K562 (cell line): Measurements from ENCODE around the gene RTF2. TPM values are rescaled to one million over a fixed set of nuclear protein-coding genes. Genes with fewer than 3 reads are reported as not detected.

Experiments
- ATAC-seq: fragments of 200-7000 bp; cut with Tn5 transposase; 3 replicates; pipeline ENCODE4 v1.9.1; 2020; ENCODE audit warnings: moderate library complexity
- BruUV-seq: library from RNA; stranded (reverse); fragments of 400-500 nt; replicated peaks from 2 replicates; lab custom pipeline; 2021; lab: Mats Ljungman, UMichigan
- CTCF ChIA-PET: fragments of 300-600 bp; formaldehyde crosslinking; extraction: SDS; loops from one replicate; lab custom pipeline; 2021; ENCODE audit warnings: low intra/inter-chr PET ratio; lab: Yijun Ruan, JAX
- POLR2A ChIA-PET: fragments of 300-600, 350-650 bp; sonication (Branson Sonifier 250); formaldehyde crosslinking; extraction: SDS; loops from one replicate; lab custom pipeline; 2021; ENCODE audit warnings: antibody characterized with exemption, inconsistent platforms; lab: Yijun Ruan, JAX
- DNase-seq, 4 experiments: peaks; one replicate each; pipeline versions ENCODE4 v3.0.0 to v3.0.0-alpha.2; 2011 to 2018; ENCODE audit warnings: low spot score in 3 of 4, mixed read lengths in 3 of 4; ENCODE audit errors: extremely low read depth in 1 of 4
- FAIRE-seq: peaks from 2 replicates; lab custom pipeline; 2011; peaks lifted over from hg19 to GRCh38; lab: Jason Lieb, UNC
- H2AFZ ChIP-seq: 2 replicates; pipeline ENCODE4 v1.6.0; 2011; ENCODE audit warnings: low read depth, low read length, control low read depth, inconsistent platforms
- H3K27ac ChIP-seq: fragments of 200-600 bp; 3 replicates; pipeline ENCODE4 v1.8.0; 2011; ENCODE audit warnings: low read depth, mild to moderate bottlenecking, control low read depth, inconsistent platforms, low read length, moderate library complexity, mixed read lengths; ENCODE audit errors: extremely low read depth
- H3K27me3 ChIP-seq, 2 experiments: fragments of 300-600 bp in 1 of 2; 2 replicates in 1 of 2; 3 replicates in 1 of 2; pipeline versions ENCODE4 v1.6.0 to v1.8.0; 2011; ENCODE audit warnings: inconsistent platforms in 2 of 2, low read length in 2 of 2, mild to moderate bottlenecking in 1 of 2, mixed read lengths in 1 of 2, moderate library complexity in 1 of 2; ENCODE audit not compliant: control insufficient read depth in 2 of 2, insufficient read depth in 2 of 2
- H3K36me3 ChIP-seq: fragments of 300-600 bp; 3 replicates; pipeline ENCODE4 v1.8.0; 2011; ENCODE audit warnings: mild to moderate bottlenecking, low read length, inconsistent platforms; ENCODE audit not compliant: control insufficient read depth, insufficient read depth
- H3K4me1 ChIP-seq, 2 experiments: fragments of 200-600 bp in 1 of 2; replicated peaks in 1 of 2; 2 replicates in 1 of 2; 3 replicates in 1 of 2; pipeline versions ENCODE4 v1.5.1 to v1.8.0; 2011; ENCODE audit warnings: inconsistent platforms in 2 of 2, low read length in 2 of 2, mild to moderate bottlenecking in 1 of 2, mixed read lengths in 1 of 2, moderate library complexity in 1 of 2; ENCODE audit not compliant: control insufficient read depth in 2 of 2, insufficient read depth in 2 of 2
- H3K4me2 ChIP-seq: 2 replicates; pipeline ENCODE4 v1.6.1; 2011; ENCODE audit warnings: low read length, control low read depth, inconsistent platforms, mixed read lengths; ENCODE audit not compliant: insufficient read depth
- H3K4me3 ChIP-seq: fragments of 200-600 bp; sonication (generic), shearing (Covaris generic); 2 replicates; pipeline ENCODE4 v1.5.1; 2016; ENCODE audit warnings: control low read depth, inconsistent platforms
- H3K79me2 ChIP-seq: fragments of 200-600 bp; 3 replicates; pipeline ENCODE4 v1.8.0; 2011; ENCODE audit warnings: low read length, inconsistent platforms; ENCODE audit not compliant: control insufficient read depth, insufficient read depth
- H3K9ac ChIP-seq, 2 experiments: 2 replicates each; pipeline versions ENCODE4 v1.6.0 to v1.6.1; 2011; ENCODE audit warnings: low read depth in 2 of 2, low read length in 2 of 2, control low read depth in 1 of 2, inconsistent platforms in 1 of 2, mild to moderate bottlenecking in 1 of 2, mixed read lengths in 1 of 2; ENCODE audit not compliant: insufficient read depth in 1 of 2
- H3K9me1 ChIP-seq: one replicate; pipeline ENCODE4 v1.6.0; 2011; ENCODE audit warnings: inconsistent platforms, mild to moderate bottlenecking, low read length, moderate library complexity; ENCODE audit not compliant: control insufficient read depth, insufficient read depth
- H3K9me3 ChIP-seq: replicated peaks from 2 replicates; pipeline ENCODE4 v1.5.1; 2011; ENCODE audit warnings: low read depth, low read length, inconsistent platforms; ENCODE audit not compliant: control insufficient read depth, insufficient read depth
- H4K20me1 ChIP-seq: replicated peaks from 2 replicates; pipeline ENCODE4 v1.6.1; 2011; ENCODE audit warnings: low read length, inconsistent platforms, mixed read lengths; ENCODE audit not compliant: control insufficient read depth, insufficient read depth
- CEBPB ChIP-seq: fragments of 450-650 bp; IDR thresholded peaks from 2 replicates; pipeline ENCODE4 v1.6.1; 2016; ENCODE audit warnings: missing genetic modification characterization, missing compliant biosample characterization
- CREB1 ChIP-seq, 2 experiments: sonication (generic) in 1 of 2; formaldehyde crosslinking in 1 of 2; IDR thresholded peaks; 2 replicates each; pipeline versions ENCODE4 v1.6.1 to v1.8.0; 2012 to 2022; ENCODE audit warnings: inconsistent platforms in 1 of 2, mild to moderate bottlenecking in 1 of 2, missing genetic modification reagents in 1 of 2, moderate library complexity in 1 of 2
- KLF13 ChIP-seq: fragments of 450-650 bp; IDR thresholded peaks from 2 replicates; pipeline ENCODE4 v1.6.1; 2016; ENCODE audit warnings: missing genetic modification characterization, low read depth, mild to moderate bottlenecking, missing compliant biosample characterization, moderate library complexity, borderline replicate concordance
- NKRF ChIP-seq: fragments of 450-650 bp; IDR thresholded peaks from 2 replicates; pipeline ENCODE4 v1.6.1; 2016; ENCODE audit warnings: borderline replicate concordance
- PHF21A ChIP-seq: fragments of 450-650 bp; IDR thresholded peaks from 2 replicates; pipeline ENCODE4 v1.6.1; 2017; ENCODE audit warnings: low read depth, borderline replicate concordance
- RCOR1 ChIP-seq, 2 experiments: IDR thresholded peaks; 2 replicates each; pipeline ENCODE4 v1.6.1; 2012; ENCODE audit warnings: low read depth in 2 of 2, low read length in 2 of 2, borderline replicate concordance in 1 of 2, improper control_type of control experiment in 1 of 2
- RNF219 ChIP-seq: fragments of 250-450 bp; sonication (Bioruptor Pico); IDR thresholded peaks from 2 replicates; pipeline ENCODE4 v1.5.0; 2022; ENCODE audit warnings: mild to moderate bottlenecking
- SAP30 ChIP-seq: fragments of 200-600 bp; sonication (generic); IDR thresholded peaks from 2 replicates; pipeline ENCODE4 v1.6.1; 2012; ENCODE audit warnings: borderline replicate concordance, low read depth, mild to moderate bottlenecking, moderate library complexity, low read length, control low read depth, inconsistent platforms; ENCODE audit not compliant: insufficient read depth, poor library complexity, severe bottlenecking
- ZNF146 ChIP-seq: IDR thresholded peaks from one replicate; pipeline ENCODE4 v1.6.1; 2018; ENCODE audit warnings: missing compliant biosample characterization; ENCODE audit not compliant: unreplicated experiment
- ZNF589 ChIP-seq: fragments of 200-800 bp; sonication (Bioruptor generic); IDR thresholded peaks from 2 replicates; pipeline ENCODE4 v1.6.1; 2016; ENCODE audit warnings: low read depth, missing genetic modification characterization, missing compliant biosample characterization
- ZNF764 ChIP-seq: fragments of 250-450 bp; sonication (Bioruptor Pico); IDR thresholded peaks from 2 replicates; pipeline ENCODE4 v1.4.0; 2020; ENCODE audit warnings: low read depth, mild to moderate bottlenecking, moderate library complexity
- ZSCAN32 ChIP-seq: fragments of 450-650 bp; formaldehyde crosslinking; IDR thresholded peaks from 2 replicates; pipeline ENCODE4 v1.4.0; 2020; ENCODE audit warnings: mild to moderate bottlenecking, moderate library complexity
- WGBS: fragments of 100-300 bp; shearing (Covaris generic); methylation state at CpG from one replicate; pipeline ENCODE4 v1.1.6; 2016; ENCODE audit warnings: low coverage, mixed read lengths; ENCODE audit not compliant: insufficient coverage; ENCODE audit errors: missing lambda C conversion rate; 5-methylcytosine and 5-hydroxymethylcytosine counted together
- in situ Hi-C: fragments of 300-500 bp; cut with MboI; formaldehyde crosslinking; loops from 4 replicates; pipeline ENCODE4 v1.15.0; 2018; ENCODE audit warnings: inconsistent platforms, mixed read lengths
- intact Hi-C: fragments of 100-400 bp; cut with micrococcal nuclease; formaldehyde crosslinking; loops from 2 replicates; pipeline ENCODE4 v1.14.2; 2022
- polyA plus RNA-seq, 8 experiments: library from polyadenylated mRNA; depleted of rRNA in 4 of 8; stranded (reverse) in 5 of 8; unstranded in 3 of 8; fragments of >200 nt; fragmentation: Nextera tagmentation in 2 of 8; fragmentation: Illumina TruSeq in 1 of 8; extraction: Ambion mirVana in 2 of 8; extraction: Trizol in 1 of 8; gene quantifications; 2 replicates each; pipeline versions ENCODE4 v1.2.1 to v1.2.3, GENCODE V29; 2011 to 2014; ENCODE audit warnings: inconsistent platforms in 1 of 8, missing spikeins in 1 of 8
- total RNA-seq, 7 experiments: library from RNA; depleted of rRNA in 6 of 7; stranded (reverse); fragments of >200 nt in 6 of 7; fragmentation: Illumina TruSeq in 2 of 7; extraction: Trizol in 2 of 7; gene quantifications; 2 replicates each; pipeline versions ENCODE4 v1.2.1 to v1.2.3, GENCODE V29; 2011 to 2021; ENCODE audit warnings: low replicate concordance in 1 of 7

The RTF2 gene
- total and polyA plus RNA-seq, 9 of the 15 experiments (the other 6 are each of a cell fraction or from before 2014, with no cell fraction given), result 67.0 to 177 (median 84.9) TPM

GRCh38 chr20:56461576-56461975 is 6.9 kb upstream of the RTF2 start:
- Histone ChIP-seq H3K4me2 (no peak overlapping the region), H3K27me3 (no peaks in the 10 kb centered on the region), H3K27ac (no peak overlapping the region), H3K9me1 (no peaks in the 10 kb centered on the region), H2AFZ (no peak overlapping the region), H3K9ac (no peak overlapping the region), H3K4me3 (no peak overlapping the region), H3K9me3 (no peaks in the 10 kb centered on the region), H3K4me1 (peaks cover 0 to 4% of the 10 kb centered on the region in 2 experiments; a peak in 2 of 5 replicates), H4K20me1 (no peaks in the 10 kb centered on the region), H3K79me2 (no peaks in the 10 kb centered on the region), H3K36me3 (peaks cover 32% of the 10 kb centered on the region; the same call in 2 of the 3 replicates)
- no peak for FAIRE-seq
- ATAC-seq, result no peak
- in situ Hi-C loops, result no loop called here
- intact Hi-C loops, result no loop called here
- BruUV-seq, result no TSS peak
- WGBS, result 38% methylated on average over 3 of the region's 3 CpGs
- POLR2A ChIA-PET, result interaction anchor here (0.7 to 1.2 kb wide), 2 partner anchors 17 to 30 kb away, joined by 3 to 4 read pairs; no protein-coding TSS in a partner anchor
- CTCF ChIA-PET, result no interaction called here
- peak in 1 of 4 experiments; percentile 4 for DNase-seq
- TF ChIP-seq PHF21A (no peak), ZNF146 (CRISPR knock-in tag) (no peak), ZNF589 (no peak), CREB1 (IDR thresholded peaks at IDR 0.05) (no peak), CREB1 (CRISPR knock-in tag; IDR thresholded peaks at IDR 0.05) (no peak), RNF219 (CRISPR knock-in tag) (no peak), CEBPB (tag) (no peak), RCOR1 (IDR thresholded peaks at IDR 0.05; ENCODE audit: borderline replicate concordance in 1 of 2, low read depth in 2 of 2, low read length in 2 of 2) (no peak), NKRF (no peak), KLF13 (tag) (no peak), ZNF764 (CRISPR knock-in tag) (no peak), SAP30 (no peak), ZSCAN32 (CRISPR knock-in tag) (no peak)
